ENCODE measurements around the gene AIPL1.

DNA sequence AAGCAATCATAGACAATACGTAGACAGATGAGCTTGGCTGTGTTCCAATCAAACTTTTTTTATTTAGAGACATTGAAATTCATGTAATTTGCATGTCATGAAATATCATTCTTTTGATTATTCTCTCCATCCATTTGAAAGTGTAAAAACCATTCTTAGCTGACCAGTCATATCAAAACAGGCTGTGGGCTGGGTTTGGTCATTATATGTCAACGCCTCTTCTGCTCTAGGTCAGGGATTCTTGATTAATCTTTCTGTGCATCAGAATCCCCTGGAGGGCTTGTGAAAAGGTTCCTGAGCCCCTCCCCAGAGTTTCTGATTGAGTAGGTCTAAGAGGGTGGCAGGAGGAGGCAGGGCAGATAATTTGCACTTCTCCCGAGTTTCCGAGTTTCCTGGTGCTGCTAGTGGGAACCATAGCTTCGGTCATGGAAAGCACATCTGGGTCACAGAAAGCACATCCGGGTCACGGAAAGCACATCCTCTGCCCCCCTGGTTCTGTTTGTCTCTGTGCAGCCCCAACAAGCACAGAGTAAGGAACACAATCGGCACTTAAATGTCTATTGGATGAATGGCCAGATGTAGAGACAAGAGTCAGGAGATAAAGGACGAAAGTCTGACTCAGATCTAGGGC is 25.7 kb upstream of the AIPL1 start:
- TF ChIP-seq, protein P1, sequence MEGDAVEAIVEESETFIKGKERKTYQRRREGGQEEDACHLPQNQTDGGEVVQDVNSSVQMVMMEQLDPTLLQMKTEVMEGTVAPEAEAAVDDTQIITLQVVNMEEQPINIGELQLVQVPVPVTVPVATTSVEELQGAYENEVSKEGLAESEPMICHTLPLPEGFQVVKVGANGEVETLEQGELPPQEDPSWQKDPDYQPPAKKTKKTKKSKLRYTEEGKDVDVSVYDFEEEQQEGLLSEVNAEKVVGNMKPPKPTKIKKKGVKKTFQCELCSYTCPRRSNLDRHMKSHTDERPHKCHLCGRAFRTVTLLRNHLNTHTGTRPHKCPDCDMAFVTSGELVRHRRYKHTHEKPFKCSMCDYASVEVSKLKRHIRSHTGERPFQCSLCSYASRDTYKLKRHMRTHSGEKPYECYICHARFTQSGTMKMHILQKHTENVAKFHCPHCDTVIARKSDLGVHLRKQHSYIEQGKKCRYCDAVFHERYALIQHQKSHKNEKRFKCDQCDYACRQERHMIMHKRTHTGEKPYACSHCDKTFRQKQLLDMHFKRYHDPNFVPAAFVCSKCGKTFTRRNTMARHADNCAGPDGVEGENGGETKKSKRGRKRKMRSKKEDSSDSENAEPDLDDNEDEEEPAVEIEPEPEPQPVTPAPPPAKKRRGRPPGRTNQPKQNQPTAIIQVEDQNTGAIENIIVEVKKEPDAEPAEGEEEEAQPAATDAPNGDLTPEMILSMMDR (IDR thresholded peaks at IDR 0.05) = no peak
- no peak for TF ChIP-seq POLR2AphosphoS5 (IDR thresholded peaks at IDR 0.05)
- TF ChIP-seq POLR2A (IDR thresholded peaks at IDR 0.05) = no peak
